Activated CD8-positive, alpha-beta T cell treated with anti-CD3 and anti-CD28 coated beads for 36 hours (primary cell): Measurements from ENCODE around the gene SLC17A8. TPM values are rescaled to one million over a fixed set of nuclear protein-coding genes. Genes with fewer than 3 reads are reported as not detected.

Experiments
- ATAC-seq: fragments of 200-7000 bp; cut with Tn5 transposase; one replicate; pipeline ENCODE4 v1.10.0; 2021; ENCODE audit warnings: mild to moderate bottlenecking, moderate library complexity
- CTCF ChIA-PET: fragments of 350-600 bp; sonication (Branson Sonifier 250); formaldehyde crosslinking; loops from one replicate; lab custom pipeline; 2021; ENCODE audit warnings: antibody characterized with exemption; lab: Charles Lee
- POLR2A ChIA-PET: fragments of 350-600 bp; sonication (Branson Sonifier 250); formaldehyde crosslinking; loops from one replicate; lab custom pipeline; 2021; ENCODE audit warnings: antibody characterized with exemption; lab: Charles Lee
- DNase-seq: peaks from one replicate; pipeline ENCODE4 v3.0.0-alpha.2; 2020
- H3K27ac Mint-ChIP-seq: one replicate; pipeline ENCODE4 v1.8.0; 2021; ENCODE audit warnings: mild to moderate bottlenecking, mixed read lengths
- H3K27me3 Mint-ChIP-seq: one replicate; pipeline ENCODE4 v1.8.0; 2021; ENCODE audit warnings: mixed read lengths
- H3K36me3 Mint-ChIP-seq: one replicate; pipeline ENCODE4 v1.8.0; 2021; ENCODE audit warnings: low read depth, mixed read lengths
- H3K4me1 Mint-ChIP-seq: one replicate; pipeline ENCODE4 v1.8.0; 2021; ENCODE audit warnings: low read depth, mixed read lengths
- H3K4me3 Mint-ChIP-seq: one replicate; pipeline ENCODE4 v1.8.0; 2021; ENCODE audit warnings: mild to moderate bottlenecking, moderate library complexity, mixed read lengths
- H3K9me3 Mint-ChIP-seq: one replicate; pipeline ENCODE4 v1.8.0; 2021; ENCODE audit warnings: mixed read lengths
- intact Hi-C: fragments of 100-400 bp; cut with micrococcal nuclease; formaldehyde crosslinking; loops from one replicate; pipeline ENCODE4 v1.10.0; 2022
- total RNA-seq, 2 experiments: library from RNA; stranded (reverse); gene quantifications; one replicate each; pipeline ENCODE4 v1.2.3, GENCODE V29; 2021
- TF ChIP-seq, protein P1 (sequence below): fragments of 200-600 bp; IDR thresholded peaks from one replicate; pipeline ENCODE4 v1.8.0; 2022; ENCODE audit warnings: antibody characterized with exemption, mild to moderate bottlenecking

The SLC17A8 gene
- total RNA-seq, 2 experiments from 2014 or later: not detected

- Mint-ChIP-seq H3K27ac (no peak overlapping the region), H3K9me3 (no peaks in the 10 kb centered on the region), H3K4me3 (no peak overlapping the region), H3K4me1 (no peaks in the 10 kb centered on the region), H3K36me3 (no peaks in the 10 kb centered on the region), H3K27me3 (peaks cover 6% of the 10 kb centered on the region)
- DNase-seq (no peak), ATAC-seq (no peak)
- ChIA-PET CTCF (no interaction called here), POLR2A (no interaction called here)
- TF ChIP-seq, protein P1, sequence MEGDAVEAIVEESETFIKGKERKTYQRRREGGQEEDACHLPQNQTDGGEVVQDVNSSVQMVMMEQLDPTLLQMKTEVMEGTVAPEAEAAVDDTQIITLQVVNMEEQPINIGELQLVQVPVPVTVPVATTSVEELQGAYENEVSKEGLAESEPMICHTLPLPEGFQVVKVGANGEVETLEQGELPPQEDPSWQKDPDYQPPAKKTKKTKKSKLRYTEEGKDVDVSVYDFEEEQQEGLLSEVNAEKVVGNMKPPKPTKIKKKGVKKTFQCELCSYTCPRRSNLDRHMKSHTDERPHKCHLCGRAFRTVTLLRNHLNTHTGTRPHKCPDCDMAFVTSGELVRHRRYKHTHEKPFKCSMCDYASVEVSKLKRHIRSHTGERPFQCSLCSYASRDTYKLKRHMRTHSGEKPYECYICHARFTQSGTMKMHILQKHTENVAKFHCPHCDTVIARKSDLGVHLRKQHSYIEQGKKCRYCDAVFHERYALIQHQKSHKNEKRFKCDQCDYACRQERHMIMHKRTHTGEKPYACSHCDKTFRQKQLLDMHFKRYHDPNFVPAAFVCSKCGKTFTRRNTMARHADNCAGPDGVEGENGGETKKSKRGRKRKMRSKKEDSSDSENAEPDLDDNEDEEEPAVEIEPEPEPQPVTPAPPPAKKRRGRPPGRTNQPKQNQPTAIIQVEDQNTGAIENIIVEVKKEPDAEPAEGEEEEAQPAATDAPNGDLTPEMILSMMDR: no peak
- intact Hi-C loops: no loop called here
Measured at GRCh38 chr12:100435957-100436356, 79.1 kb downstream of the SLC17A8 start.

GRCh38 chr12:100437038-100437841, 80.4 kb downstream of the SLC17A8 start:
- Mint-ChIP-seq H3K27me3 (peaks cover 4% of the 10 kb centered on the region), H3K36me3 (no peaks in the 10 kb centered on the region), H3K27ac (no peak overlapping the region), H3K4me1 (no peaks in the 10 kb centered on the region), H3K4me3 (no peak overlapping the region), H3K9me3 (no peaks in the 10 kb centered on the region)
- DNase-seq (no peak), ATAC-seq (no peak)
- TF ChIP-seq, protein P1: no peak
- CTCF ChIA-PET: no interaction called here
- intact Hi-C loops: no loop called here
- POLR2A ChIA-PET: interaction anchor here (0.6 kb wide), 1 partner anchor 11 kb away, joined by 3 read pairs; no protein-coding TSS in a partner anchor

- ChIA-PET CTCF (no interaction called here), POLR2A (no interaction called here)
- TF ChIP-seq, protein P1: no peak
- H3K4me1 Mint-ChIP-seq: no peaks in the 10 kb centered on the region
- no peak overlapping the region for H3K27ac Mint-ChIP-seq
- DNase-seq: no peak
- no peaks in the 10 kb centered on the region for H3K36me3 Mint-ChIP-seq
- H3K9me3 Mint-ChIP-seq: no peaks in the 10 kb centered on the region
- intact Hi-C loops: no loop called here
- ATAC-seq: no peak
- peaks cover 6% of the 10 kb centered on the region for H3K27me3 Mint-ChIP-seq
- H3K4me3 Mint-ChIP-seq: no peak overlapping the region
Measured at GRCh38 chr12:100439797-100440196, 82.9 kb downstream of the SLC17A8 start.

DNA sequence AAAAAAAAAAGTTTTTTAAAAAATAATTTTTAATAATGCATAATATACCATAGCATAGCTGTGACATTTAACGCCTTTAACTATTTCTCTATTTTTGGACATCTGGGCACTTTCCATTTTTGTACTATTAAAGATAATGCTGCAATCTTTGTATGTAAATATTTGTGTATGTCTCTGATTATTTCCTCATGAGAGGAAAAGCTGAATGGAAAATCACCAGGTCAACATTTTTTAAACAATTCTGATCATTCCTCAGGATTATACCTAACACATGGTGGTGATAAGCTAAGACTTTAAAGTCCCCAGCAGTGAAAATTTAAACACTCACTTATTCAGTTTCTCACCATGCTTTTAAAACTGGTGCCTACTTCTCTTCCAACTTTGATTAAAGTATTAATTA, 85.5 kb downstream of the SLC17A8 start:
- no peak for ATAC-seq
- TF ChIP-seq, protein P1: no peak
- Mint-ChIP-seq H3K27ac (no peak overlapping the region), H3K4me1 (no peaks in the 10 kb centered on the region), H3K36me3 (no peaks in the 10 kb centered on the region), H3K9me3 (no peaks in the 10 kb centered on the region), H3K4me3 (no peak overlapping the region), H3K27me3 (peaks cover 14% of the 10 kb centered on the region)
- CTCF ChIA-PET: no interaction called here
- intact Hi-C loops: no loop called here
- POLR2A ChIA-PET: no interaction called here
- DNase-seq: no peak

DNA sequence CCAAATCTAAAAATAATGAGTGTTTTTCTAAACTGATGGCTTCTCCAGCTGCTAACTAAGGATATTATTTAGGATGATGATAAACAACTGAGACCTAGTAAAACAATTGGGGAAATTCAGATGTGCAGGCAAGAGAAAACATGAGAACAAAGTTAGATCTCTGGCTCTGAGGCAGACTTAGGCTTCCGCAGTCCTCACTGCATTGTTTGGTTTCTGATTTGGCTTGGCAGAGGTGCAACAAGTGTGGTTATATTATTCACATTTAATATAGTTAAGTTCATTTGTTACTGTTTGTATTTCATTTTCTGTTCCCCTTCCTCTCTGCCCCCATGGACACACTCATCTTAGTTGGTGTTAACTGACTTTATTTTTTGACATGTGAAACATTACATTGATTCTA, 86.6 kb downstream of the SLC17A8 start:
- CTCF ChIA-PET: no interaction called here
- ATAC-seq (no peak), DNase-seq (no peak)
- H3K36me3 Mint-ChIP-seq: no peaks in the 10 kb centered on the region
- TF ChIP-seq, protein P1: no peak
- H3K27me3 Mint-ChIP-seq: peaks cover 11% of the 10 kb centered on the region
- no peak overlapping the region for H3K4me3 Mint-ChIP-seq
- H3K4me1 Mint-ChIP-seq: no peaks in the 10 kb centered on the region
- no peaks in the 10 kb centered on the region for H3K9me3 Mint-ChIP-seq
- no peak overlapping the region for H3K27ac Mint-ChIP-seq
- POLR2A ChIA-PET: no interaction called here
- intact Hi-C loops: no loop called here
